HG03064 (cell line): ENCODE results near the gene NFIA.
A peak's percentile ranks its signal among the peaks of the same experiment; 100 is the strongest.

ENCODE experiments used
- ATAC-seq: cut with Tn5 transposase; IDR thresholded peaks from one replicate; pipeline ENCODE4 v1.9.1; 2021; ENCODE audit warnings: low read depth; ENCODE audit not compliant: unreplicated experiment

Gene NFIA

DNA sequence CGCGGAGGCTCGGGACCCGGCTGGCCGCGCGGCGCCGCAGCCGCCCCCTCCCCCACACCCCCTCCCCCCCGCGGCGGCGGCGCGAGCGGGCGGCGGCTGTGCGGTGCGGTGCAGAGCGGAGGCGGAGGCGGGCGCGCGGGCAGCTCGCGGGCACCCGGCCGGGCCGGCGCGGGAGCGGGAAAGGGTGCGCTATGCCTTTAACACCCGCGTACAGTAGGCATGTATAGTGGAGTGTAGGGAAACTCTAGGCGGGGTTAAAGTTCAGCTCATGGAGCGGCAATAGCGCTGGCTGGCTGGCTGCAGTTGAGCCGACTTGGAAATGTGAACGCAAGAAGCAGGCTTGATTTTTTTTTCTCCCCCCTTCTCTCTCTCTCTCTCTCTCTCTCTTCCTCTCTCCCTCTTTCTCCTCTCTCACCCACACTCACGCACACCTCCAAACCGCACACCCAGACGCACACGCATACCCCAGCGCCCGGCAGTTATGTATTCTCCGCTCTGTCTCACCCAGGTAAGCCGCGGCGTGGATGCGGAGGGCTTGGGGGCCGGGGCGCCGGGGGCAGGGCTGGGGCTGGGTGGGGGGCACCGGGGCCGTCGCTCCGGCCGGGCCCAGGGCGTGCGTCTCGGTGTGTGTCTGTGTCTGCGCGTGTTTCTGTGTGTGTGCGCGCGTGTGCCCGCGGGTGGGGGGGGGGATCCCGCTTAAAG is at the start of gene NFIA:
TSS of gene NFIA (plus strand) at position 251 of the 702 bp plus-strand sequence.
- no peak for ATAC-seq

DNA sequence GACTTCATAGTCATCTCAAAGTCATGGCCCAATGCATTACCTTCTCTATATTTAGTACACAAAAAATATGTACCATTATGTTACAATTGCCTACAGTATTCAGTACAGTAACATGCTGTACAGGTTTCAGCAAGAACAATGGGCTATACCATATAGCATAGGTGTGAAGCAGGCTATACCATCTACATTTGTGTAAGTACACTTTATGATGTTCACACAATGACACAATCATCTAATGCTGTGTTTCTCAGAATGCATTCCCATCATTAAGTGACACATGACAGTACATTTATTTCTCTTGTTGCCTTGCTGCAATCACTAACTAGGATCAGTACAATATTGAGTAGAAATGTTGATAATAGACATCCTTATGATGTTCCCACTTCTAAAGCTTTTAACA is 46.5 kb upstream of the NFIA start:
- ATAC-seq, result no peak

DNA sequence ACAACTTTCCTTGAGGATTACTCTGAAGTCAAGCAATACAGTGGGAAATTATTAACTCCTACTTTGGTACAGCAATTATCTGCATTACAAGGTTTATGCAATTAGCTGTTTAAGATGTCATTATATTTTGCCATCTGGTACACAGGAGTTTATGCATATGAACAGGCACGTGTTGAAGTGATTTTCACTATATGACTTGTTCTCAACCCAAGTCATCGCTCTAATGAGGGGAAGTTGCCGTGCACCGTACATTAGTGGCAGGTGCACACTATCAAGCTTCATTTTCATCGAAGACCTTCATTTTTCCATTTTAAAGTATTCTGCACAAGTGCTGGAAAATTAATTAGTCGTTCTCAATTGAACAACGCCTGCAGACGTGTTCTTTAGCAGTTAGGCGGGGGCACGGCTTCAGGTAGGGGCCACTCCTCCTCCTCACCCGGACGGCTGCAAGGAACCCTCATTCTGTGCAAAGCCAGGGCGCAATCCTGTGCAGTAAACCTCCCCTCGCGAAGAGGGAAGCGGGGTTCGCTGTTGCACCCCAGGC is 39.8 kb upstream of the NFIA start:
- ATAC-seq, result no peak

DNA sequence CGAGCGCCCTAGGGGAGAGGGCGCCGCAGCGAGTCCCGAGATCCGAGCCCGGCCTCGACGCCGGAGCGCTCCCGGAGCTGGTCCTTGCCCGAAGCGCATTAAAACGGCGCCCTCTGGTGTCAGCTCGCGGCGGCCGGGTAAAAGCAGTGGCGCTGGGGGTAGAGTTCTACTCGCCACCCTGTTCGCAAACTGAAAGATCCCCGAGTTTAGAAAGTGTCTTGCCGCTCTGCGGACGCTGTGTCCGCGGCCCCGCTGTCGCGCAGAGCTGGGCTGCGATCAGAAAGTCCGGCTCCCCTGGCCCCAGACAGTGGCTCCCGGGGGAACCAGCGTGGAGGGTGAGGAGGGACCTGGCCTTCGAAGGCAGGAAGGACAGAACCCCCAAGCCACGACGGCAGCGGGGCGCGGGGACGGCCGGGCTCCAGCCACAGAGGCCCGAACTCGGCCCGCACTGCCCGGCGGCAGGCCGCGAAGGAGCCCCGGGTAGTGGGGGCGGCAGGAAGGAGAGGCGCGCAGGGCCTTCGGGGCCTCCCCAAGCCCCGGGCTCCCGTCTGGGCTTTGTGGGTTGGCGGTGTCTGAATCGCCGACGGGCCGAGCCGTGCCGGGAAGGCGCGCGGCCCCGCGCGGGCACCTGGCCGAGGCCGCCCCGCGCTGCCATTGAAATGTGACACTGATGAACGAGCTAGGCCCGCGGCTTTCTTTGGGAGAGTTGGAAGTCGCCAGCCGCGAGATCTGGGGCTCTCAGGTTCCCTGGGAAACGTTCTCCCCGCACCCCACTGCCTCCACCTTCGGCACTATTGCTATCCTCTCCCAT is 39.1 kb upstream of the NFIA start:
- peak; percentile 65 for ATAC-seq

DNA sequence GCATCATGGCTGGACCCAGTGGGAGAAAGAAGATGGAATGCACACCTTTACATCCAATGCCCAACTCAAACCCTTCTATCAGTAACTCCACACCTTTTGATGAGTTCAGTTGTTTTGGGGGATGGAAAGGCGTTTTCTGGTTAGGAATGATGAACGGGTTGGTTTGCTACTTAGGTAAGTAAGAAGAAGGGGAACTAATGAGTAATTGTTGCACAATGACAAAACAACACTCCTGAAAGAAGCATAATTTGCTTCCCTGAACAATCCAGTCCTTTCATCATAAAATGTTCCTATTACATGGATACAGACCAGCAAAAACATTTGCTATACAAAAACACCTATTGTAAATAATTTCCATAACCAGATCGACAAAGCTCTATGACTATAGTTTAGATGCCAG is 35.9 kb upstream of the NFIA start:
- no peak for ATAC-seq

DNA sequence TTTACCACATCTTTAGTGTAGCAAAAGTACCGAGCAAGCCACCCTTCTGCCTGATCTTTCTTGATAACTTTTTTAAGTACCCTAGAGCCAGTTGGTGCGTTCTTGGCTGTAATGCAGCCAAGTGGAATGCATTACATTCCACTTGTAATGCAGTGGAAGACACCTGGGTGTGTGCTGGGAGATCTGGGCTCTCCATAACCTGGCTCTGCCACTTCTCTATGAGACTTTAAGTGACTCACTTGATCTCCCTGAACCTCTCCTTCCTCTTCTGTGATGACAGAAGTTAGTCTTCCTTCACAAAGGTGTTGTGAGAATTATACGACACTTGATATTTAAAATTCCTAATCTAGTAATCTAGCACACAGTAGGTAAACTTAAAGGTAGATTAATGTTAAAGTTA is 35.3 kb upstream of the NFIA start:
- ATAC-seq, result no peak

DNA sequence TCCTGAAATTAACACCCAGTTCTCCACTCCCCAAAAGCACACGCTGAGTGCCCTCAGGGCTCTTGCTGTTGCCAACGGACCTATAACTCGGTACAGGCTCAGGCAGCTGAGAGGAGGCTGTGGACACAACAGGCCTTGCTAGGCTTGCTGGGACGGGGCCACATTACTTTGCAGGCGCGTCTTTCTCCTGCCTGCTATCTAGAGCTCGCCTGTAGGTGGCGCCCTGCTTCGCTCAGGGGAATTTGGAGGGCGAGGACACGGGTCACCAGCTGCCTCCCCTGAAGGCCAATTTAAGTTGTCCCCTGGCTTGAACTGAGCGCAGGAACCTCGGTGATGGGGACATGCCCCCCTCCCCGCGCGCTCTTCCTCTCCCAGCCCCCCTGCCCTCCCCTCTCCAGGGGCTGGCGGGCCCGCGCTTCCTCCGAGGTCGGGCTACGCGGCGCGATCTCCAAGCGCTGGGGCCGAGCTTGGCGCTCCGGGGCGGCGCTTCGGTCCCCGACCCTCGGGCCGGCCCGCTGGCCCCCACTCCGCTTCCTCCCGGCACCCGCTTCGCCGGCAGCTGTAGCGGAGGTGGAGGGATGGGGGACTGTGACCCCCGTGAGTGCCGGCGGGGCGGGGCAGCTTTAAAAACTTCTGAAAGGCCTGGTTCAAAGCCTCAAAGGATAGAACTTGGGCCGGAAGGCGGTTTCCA is 32.4 kb upstream of the NFIA start:
- ATAC-seq, result peak; percentile 66

DNA sequence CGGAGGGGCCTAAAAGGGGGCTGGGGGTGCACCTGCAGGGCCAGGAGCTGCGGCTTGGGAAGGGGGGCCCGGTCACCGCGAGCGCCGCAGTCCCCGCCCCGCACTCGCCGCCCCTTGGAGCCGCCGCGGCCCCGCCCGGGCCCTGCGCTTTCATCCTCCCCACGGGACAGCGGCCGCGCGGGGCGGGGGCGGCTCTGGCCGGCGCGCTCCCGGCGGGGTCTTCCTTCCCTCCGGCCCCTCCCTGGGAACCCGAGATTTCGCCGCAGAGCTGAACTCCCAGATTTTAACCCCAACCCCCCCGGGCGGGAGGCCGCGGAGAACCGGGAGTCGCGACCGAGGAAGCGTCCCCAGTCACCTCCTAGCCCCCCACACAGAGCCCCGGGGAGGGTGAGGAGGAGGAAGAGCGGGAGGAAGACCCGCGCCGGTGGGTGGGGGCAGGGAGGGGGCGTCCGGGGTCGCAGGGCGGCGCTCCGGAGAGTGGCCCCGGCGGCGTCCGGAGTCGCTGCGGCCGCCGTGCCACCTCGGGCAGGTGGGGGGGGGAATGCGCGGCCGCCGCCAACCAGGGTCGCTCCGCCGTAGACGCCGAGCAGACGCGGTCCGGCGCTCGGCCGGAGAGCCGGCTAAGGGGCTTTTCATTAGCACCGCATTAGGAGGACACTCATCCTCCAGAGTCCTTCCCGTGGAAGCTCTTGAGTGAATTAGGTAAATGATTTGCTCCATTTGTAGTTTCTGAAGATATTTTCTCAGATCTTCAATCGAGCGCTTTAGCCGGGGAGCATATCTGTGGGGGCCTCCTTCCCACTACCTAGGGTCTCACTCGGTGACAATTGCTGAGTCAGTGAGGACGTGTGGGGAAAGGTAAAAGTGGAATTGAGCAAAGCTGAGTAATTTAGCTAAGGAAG is 31.6 kb upstream of the NFIA start:
- ATAC-seq, result no peak

DNA sequence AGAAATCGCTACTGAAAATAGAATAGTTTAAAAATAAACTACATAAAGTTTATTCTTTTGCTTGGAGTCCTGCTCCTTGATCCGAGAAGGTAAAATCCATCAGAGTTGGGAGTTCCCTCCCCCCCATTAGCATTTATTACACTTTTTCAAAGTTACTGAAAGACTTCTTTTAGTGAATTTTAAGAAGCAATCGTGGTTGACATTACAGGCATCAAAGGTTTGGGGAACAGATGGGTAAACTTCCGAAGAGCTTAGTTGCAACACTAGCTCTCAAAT is 31.0 kb upstream of the NFIA start:
- ATAC-seq, result no peak

DNA sequence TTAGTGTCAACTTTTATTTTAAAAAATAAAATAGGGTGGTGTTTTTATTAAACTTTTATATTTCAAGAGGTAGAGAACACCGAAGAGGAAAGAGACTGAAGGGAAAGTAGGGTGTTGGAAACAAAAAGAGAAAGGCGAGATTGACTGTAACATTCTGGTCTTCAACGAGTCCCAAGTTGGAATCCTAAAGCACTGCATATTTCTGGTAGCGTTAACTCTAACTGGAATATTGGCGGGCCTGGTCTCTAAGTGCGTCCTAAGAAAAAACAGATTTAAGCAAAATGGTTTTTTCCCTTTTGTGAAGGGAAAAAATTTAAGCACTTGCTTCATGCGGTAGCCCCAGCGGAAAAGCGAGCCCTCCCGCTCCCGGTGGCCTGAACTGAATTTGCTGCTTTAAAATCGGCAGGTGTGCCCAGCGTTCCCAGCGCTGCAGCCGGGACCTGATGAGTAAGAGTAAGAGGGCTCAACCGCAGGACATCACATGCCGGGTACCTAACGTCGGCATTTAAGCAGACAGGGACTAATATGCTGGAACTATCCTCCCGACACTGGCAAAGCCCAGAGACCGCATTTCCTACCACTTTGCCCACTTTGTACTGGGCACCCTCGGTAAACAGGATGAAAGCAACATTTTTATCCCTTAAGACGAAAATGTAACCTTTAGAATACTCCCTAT is 30.5 kb upstream of the NFIA start:
- ATAC-seq, result no peak

DNA sequence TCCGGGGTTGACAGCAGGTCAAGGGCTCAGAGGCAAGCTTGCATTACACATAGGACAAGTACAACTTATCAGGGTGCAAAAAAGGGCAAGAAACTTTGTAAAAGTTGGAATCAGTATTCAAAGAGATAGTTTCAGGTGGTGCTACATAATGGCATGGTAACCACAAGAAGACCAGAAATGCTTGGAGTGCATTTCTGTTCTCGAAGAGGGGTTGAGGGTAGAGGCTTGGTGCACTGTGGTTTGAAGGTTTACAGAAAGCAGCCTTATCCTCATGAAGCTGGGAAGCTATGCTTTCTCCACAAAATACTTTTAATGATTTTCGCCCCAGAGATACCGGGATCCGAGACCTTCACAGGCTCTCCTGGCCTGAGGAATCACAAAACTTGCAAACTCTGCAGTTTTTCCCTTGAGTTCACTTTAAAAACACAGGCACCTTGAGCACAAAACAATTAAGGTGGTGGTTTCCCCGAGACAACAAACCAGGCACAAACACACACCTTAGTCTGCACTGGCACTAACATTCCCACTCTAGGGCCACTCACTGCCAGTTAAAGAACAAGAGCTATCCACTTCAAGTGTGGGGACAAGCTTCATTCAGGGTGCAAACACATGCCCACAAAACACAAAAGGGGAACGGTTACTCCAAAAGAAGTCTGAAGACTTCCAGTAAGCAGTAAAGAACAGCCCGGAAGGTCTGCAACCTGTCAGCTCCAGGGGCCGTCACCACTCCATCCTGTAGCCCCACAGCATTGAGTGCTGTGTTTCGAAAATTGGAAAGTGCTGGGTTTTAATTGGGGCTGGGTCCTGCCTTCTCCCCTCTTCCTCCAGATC is 29.8 kb upstream of the NFIA start:
- ATAC-seq, result no peak

DNA sequence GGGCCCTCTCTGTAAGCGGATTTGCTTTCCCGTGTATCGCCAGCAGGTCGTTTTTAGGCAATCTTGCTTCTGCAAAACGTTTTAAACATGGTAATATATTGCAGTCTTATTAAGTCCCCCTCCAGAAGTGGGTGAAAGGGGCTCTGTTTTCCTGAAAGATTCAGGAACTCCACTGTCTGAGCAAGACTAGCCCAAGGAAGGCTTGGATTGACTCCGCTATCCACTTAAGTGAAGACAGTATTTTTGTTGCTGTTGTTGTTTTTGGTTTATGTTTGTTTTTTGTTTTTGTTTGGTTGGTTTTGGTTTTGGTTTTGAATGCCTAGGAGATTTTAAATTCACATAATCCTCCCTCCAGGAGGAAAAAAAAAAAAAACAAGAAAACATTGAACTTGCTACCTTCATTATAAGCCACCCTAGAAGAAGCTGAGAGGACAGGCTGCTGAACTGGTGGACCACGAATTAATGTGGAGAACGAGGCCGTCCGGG is 29.1 kb upstream of the NFIA start:
- ATAC-seq, result no peak

DNA sequence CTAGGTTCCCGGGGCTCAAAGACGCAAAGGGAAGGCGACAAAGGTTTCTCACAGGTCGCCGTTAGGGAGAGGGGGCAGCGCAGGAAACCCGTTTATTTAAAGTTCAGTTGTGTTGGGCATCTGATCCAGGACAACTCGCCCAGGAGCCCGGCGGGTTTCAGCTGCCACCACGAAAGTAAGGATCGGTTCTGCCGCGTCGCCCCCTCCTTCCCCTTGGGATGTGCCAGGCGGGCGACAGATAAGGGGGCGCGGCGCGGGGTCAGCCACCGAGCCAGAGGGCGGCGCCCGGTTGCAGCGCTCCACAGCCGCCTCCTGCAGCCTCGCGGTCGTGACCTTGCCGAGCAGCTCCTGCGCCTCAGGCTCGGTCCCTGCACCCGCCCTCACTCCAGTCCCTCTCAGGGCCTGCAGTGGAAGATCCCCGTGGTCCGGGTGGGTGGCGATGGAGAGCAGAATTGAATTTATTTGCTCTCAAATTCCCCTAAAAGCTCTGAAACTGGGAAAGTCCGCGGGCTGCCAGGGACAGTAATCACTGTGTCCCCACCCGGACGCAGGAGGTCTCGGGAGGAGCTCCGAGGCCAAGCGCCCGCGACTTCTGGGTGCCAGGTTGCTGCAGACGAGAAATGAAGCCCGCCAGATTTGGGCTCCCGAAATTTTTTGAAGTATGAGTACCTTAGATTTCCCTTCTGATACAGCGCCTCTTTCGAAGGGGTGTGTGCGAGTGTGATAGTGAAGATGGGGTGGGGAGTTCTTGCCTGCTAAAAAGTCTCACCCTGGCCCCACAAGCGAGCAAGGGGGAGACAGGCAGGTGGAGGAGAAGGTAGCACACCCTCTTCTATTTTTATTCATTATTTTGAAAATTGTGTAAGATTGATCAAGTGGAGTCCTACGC is 28.4 kb upstream of the NFIA start:
- ATAC-seq, result no peak

DNA sequence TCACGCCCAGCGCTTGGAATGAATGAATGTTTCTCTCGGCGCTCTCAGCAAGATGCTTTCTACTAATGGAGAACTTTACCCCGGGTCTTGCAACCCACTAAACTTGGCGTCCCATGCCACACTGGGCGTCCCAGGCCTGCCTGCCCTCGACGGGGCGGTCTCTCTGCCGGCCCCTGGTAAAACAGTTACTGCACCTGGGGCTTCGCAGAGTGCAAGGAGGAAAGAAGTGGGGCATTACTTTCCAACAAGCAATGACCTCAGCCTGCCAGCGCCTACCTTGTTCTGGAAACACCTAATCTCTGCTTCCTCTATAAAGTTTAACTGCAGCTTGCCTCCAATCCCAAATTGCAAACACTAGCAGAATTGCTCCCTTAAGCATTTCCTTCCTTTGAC is 27.8 kb upstream of the NFIA start:
- ATAC-seq, result no peak

DNA sequence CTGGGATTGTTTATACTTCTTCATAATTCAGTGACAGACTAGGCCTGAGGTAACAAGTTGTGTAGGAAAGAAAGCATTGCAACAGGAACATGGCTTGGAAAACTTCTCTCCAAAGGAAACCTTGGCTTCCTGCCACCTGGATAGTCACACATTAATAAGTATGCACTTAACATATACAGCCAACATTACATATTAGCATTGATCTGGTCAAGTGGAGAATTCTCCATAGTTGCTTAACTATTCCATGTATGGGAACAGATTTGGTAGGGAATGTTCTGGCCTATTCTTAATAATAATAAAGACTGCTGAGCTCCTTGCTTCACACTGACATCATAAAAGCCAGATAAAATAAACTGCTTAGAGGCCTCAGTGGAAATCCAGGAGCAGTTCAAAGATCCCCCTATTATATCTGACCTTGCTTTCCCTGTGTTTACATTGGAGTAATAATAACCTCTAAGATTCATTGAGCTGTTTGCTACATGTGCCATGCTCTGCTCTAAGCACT is 27.2 kb upstream of the NFIA start:
- ATAC-seq, result no peak

DNA sequence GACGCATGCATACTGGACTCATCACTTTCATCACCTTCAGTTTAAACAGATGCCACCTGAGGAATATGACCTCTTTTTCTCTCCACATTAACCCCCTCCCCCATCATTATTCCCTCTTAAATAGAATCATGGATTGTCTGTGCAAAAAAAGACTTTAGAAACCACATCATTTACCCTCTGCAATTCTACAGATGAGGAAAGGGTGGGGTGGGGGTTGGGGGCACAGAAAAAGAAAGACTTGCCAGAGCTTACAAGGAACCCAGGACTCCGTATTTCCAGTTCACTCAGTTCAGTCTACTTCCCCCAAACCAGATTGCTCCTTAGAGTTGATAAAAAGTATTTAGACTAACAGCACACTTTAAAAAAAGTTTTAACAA is 26.2 kb upstream of the NFIA start:
- no peak for ATAC-seq

DNA sequence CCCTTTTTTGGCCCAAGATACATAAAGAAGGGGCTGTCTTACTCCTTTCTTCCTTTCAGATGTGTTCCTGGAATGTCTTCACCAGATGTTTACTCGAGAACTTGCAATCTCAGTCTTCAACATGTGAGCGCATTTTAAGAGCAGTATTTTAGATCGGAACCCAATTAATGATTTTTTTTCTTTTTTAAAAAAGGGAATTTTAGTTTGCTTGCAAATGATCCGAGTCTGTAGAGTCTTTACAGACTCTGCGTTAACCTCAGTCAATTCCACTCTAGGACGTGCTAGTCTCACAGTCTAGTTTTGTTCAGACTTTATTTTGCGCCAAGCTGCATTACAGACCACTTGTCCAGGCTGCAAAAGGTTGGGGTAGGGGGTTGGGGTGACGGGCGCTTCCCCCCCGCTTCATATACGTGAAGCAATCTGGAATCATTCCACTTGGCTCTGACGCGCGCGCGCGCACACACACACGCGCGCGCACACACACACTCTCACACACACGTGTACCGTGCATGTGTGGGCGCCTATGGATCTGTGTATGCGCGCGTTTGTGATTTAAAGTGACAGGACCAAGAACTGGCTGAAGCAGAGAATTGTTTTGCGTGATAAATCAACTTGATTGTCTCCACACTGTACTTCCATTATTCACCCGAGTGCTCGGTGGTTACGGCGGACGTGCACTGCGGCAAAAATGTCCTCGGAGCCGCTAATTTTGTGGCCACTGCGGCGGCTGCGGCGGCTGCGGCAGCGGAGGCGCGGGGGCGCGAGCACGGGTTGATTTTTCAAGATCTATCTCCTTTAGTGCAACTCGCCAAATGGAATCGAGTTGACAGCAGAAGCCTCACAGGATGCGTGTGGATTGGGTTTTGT is 25.6 kb upstream of the NFIA start:
- no peak for ATAC-seq
